COLO829 (cell line): ENCODE measurements around the gene DOCK1.

ENCODE experiments used
- DNase-seq: peaks from one replicate; pipeline ENCODE4 v3.0.0; 2012; ENCODE audit warnings: low spot score

Gene DOCK1

DNA sequence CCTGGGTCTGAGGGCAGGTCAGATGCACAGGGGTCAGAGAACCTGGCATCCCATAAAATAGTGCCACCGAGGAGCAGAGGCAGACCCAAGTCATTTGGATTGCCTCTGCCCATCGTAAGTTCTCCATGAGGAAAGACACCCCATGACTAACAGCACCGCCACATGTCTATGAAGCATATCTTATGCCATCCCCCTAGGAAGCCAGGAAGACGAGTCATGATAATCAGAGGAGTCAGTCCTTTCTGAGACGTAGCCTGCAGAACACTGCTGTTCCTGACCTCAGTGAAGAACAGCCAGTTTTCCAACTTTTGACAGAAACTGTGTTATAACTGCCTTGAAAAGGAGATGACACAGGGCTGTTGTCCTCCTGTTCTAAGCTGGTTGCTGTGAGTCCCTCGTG is 239.9 kb downstream of the DOCK1 start:
- no peak for DNase-seq

DNA sequence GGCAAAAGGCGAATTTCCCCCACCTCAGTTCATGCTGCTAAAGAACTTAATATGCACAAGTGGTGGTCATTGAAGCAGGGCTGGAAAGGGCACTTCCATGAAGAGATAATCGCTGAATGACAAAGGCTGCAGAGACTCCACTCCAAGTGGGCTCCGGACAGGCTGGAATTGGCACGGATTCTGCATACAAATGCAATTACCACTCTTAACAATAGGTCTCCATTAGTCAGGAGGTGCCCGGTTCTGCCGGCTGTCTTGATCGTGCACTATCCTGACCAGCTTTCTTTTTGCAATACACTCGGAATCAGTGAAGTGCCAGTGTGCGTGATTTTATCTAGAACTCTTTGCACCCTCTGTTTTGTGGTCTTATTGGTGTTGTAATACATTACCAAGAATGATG is 241.4 kb downstream of the DOCK1 start:
- no peak for DNase-seq

DNA sequence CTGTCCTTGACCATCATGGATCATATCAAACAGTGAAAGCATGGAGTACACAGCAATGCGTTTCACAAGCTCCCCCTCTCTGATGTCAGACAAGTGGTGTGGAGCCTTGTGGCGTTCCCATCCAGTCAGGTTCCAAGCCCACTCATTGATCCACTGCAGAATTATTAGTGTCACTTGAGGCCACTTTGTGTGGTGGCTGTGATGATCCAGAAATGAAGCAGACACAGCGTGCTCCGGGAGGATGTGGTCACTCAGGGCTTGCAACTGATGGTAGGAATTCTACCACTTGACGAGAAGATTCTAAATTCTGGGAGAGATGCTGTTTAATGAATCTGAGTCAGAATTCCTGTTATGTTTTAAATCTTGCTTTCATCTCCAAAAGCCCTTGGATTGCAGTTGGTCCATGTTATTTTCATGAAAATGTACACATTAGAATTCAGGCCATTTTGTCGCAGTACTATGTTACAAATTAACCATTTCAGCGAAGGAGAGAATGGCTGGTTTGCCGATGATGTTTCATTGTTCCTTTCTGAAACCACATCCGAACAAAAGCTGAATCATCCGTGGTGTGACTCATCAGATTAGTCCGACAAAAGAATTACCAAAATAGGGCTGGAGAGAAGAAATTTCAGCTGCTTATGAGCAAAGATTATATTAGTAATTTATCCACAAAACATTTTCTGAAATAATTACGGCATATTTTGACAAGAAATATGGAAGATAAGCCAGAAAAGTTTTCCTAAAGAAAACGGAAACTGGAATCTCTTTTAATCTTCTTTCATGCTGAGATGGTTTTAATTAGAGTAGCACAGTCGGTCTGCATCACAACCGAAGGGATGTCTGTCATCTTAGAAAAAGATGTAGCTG is 243.1 kb downstream of the DOCK1 start:
- DNase-seq: no peak

GRCh38 chr10:127148933-127149220 is 243.6 kb downstream of the DOCK1 start:
- DNase-seq: no peak

- no peak for DNase-seq
Measured at GRCh38 chr10:127149501-127150081, 244.4 kb downstream of the DOCK1 start.

DNA sequence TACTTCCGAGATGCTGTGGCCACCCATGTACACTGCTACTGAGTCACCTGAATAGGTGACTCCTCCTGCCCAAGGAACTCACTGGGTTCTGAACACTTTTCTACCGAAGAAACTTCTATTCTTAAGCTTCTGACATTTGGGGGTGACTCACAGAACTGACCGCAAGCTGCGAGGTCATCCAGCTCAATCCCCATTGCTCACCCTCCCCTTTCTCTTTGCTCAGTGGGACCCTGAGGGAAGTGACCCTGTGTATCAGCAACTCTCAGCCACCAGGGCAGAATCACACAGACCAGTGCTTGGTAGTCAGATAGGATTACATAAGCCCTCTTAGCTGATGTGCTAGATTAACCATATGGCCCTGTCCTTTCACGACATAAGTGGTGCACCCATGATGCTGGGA is 244.9 kb downstream of the DOCK1 start:
- no peak for DNase-seq

- DNase-seq: no peak
Measured at GRCh38 chr10:127151541-127151940, 246.3 kb downstream of the DOCK1 start.

GRCh38 chr10:127151981-127152699 is 246.9 kb downstream of the DOCK1 start:
- DNase-seq: no peak

GRCh38 chr10:127153181-127153580 is 248.0 kb downstream of the DOCK1 start:
- DNase-seq: no peak

DNA sequence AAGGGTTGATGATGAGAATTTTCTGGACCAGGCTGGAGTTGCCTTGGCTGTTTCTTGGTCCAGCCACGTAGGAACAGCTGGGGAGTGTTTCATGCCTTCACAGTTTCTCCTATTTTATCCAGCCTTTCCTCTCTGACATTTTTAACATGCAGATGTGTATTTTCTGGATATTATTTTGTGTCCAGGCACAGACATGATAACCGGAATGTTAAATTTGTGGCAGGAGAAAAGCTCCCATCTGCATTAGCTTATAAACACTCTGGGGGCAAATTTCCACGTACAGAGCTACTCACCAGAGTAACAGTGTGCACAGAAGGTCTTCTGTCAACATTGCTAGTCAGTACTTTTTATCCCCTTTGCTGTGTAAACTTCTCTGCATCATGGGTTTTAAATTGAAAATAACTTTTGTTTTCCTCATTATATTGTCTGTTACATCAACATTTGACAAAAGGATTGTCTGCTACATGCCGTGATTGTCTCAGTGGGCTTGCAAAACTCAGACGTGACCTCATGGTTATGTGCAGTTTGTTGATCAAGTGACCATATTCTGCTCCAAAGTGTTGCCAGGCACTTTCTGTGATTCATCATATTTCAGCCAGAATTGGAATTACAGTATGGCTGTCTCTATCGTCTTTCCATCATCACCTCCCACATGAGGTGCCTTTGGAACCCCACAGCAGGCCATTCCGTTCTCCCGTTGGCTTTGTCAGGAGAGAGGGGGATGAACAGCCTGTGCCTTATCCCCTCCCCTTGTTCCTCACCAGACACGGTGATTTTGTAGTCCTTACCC is 249.8 kb downstream of the DOCK1 start:
- no peak for DNase-seq

GRCh38 chr10:127157089-127157488 is 251.9 kb downstream of the DOCK1 start:
- no peak for DNase-seq

DNA sequence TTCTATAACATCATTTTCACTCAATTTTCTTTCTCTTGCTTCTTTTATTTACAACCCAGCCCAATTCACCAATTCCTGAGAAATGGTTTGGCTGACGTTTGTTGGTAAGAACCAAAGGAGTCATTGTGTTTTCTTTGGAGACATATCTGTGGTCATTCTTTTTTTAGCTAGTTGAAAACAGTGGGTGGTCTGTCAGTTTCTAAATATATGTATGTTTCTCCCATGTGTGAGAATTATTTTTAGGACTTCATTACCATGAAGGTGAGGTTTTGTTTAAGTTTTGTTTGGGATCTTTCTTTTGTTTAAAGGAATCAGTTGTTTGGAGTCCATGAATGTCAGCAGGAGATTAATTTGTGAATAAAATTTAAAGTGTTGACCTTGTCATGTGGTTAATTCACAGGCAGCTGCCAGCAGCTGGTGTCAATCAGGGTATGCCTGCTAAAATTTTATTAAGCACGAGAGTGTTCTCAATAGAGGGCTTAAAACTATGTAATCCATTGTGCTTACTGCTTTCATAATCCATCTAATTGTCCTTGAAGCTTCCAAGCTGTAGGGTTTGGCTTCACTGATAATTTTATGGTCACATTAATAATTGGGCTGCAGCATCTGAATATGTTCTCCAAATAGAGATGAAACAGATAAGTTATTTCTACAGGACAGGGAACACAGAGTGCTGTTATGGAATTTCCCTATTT is 252.4 kb downstream of the DOCK1 start:
- peak; percentile 50 for DNase-seq

- DNase-seq: no peak
Measured at GRCh38 chr10:127158662-127159061, 253.4 kb downstream of the DOCK1 start.

DNA sequence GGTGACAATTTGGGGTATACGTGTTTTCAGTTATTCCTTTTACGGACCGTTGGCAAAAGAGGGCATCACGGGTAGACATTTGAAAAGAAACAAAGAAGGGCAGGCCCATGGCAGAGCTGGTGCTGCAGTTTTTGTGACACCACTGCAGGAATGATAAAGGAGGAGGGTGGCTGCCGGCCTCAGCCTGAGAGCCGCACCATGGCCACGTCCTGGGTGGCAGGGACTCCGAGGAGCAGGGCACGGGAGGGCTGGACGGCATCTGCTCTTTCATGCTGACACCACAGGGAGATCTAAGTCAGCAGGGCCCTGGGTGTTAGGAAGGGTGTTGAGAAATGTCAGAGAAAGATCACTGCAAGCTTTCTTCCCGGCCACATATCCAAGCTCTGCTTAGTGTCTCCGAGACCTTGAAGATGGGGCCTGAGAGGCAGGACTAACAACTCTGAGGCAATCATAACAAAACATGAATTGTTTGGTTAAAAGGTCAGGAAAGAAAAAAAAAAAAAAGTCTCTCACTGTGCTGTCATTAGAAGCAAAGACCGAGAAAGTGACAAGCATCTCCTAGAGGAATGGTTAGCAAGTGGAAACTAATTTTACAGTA is 254.5 kb downstream of the DOCK1 start:
- DNase-seq: peak; percentile 10

- DNase-seq: no peak
Measured at GRCh38 chr10:127161482-127161881, 256.3 kb downstream of the DOCK1 start.

- no peak for DNase-seq
Measured at GRCh38 chr10:127162841-127163240, 257.6 kb downstream of the DOCK1 start.

DNA sequence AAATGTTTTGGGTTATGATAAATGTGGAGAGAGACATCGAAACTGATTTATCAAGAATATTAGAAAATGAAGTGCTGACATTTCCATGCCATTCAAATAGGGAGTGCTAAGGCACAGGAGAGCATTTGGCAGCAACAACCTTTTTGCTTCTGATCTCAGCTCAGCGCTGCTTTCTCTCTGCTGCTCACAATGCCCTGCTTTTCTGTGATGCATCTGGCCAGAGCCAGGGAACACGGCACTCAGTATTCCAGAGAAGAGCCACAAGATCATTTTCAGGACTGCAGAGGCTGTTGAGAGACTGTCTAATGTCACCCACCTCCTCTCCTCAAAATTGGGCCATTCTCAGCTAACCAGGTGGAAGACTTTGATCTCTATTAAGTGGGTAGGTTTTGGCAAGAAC is 263.0 kb downstream of the DOCK1 start:
- no peak for DNase-seq

- no peak for DNase-seq
Measured at GRCh38 chr10:127174866-127175265, 269.6 kb downstream of the DOCK1 start.

DNA sequence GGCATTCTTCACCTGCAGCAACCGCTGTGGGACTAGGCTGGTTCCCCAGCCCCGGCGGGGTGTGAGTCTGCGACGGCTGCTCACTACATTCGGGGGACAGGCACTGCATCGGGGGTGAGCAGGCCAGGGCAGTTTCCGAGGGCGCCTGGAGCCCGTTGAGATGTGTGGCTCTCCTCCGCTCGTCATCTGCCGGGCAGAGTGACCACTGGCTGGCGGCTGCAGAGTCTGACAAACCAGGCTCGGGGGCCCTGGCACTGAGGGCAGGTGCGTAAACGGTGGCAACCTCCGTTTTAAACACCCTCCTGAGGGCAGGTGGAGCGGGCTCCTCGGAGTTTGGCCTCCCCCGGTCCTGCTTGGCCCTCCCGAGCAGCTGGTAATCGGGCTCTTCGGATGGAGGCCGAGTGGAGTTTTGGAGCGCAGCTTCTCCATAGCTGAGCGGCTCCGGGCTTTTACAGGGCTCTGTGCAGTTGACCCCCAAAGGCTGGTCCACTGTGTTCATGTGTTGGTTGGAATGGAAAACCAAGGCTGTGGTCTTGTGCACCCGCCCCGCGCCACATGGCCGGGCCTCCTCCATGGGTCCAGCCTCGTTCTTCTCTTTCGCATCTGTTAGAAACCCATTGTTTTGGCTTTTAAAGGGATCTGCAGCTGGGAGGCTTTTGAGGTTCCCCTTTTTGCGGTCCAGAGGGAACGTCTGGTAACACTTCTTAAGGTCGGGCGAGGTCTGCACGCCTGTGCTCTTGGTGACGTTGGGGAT is 270.3 kb downstream of the DOCK1 start:
- no peak for DNase-seq

GRCh38 chr10:127176649-127177048 is 271.4 kb downstream of the DOCK1 start:
- DNase-seq: no peak
